ENCODE results near the gene RARRES1.

- TF ChIP-seq POLR2A (IDR thresholded peaks at IDR 0.05) = no peak
- TF ChIP-seq, protein P1, sequence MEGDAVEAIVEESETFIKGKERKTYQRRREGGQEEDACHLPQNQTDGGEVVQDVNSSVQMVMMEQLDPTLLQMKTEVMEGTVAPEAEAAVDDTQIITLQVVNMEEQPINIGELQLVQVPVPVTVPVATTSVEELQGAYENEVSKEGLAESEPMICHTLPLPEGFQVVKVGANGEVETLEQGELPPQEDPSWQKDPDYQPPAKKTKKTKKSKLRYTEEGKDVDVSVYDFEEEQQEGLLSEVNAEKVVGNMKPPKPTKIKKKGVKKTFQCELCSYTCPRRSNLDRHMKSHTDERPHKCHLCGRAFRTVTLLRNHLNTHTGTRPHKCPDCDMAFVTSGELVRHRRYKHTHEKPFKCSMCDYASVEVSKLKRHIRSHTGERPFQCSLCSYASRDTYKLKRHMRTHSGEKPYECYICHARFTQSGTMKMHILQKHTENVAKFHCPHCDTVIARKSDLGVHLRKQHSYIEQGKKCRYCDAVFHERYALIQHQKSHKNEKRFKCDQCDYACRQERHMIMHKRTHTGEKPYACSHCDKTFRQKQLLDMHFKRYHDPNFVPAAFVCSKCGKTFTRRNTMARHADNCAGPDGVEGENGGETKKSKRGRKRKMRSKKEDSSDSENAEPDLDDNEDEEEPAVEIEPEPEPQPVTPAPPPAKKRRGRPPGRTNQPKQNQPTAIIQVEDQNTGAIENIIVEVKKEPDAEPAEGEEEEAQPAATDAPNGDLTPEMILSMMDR (IDR thresholded peaks at IDR 0.05) = no peak
Observed at GRCh38 chr3:158761350-158761749, 29.1 kb upstream of the RARRES1 start.
